Measurements from ENCODE around the gene AR.

DNA sequence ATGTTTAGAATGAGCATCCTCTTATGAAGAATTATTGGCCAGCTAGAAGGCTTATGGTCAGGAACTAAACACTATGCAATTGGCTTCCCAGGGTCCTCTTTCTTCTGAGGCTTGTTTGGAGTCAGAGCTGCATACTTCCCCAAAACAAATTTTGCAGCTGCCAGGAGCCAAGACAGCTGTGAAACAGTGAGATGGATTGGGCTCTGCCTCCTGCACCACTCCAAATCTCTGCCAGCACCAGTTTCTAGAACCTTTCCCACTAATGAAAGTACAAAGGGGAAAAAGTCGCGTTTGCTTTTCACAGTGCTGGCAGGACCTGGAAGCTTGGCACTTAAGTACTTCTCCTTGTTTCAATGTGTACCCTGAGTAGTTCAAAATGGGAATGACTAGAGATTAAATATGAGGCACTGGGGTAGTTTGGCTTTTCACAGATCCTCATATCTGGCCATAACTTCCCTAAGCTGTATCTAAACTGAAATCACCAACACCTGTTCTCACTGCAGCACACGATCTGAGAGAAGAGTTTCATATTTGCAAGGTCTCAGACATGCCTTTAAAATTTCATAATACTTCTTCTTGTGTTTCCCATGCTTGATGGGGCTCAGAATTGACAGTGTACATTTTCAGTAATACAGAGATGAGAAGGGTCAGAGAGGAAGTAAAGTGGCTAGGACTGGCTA is 20.7 kb upstream of the AR start:
- TF ChIP-seq, protein P1, sequence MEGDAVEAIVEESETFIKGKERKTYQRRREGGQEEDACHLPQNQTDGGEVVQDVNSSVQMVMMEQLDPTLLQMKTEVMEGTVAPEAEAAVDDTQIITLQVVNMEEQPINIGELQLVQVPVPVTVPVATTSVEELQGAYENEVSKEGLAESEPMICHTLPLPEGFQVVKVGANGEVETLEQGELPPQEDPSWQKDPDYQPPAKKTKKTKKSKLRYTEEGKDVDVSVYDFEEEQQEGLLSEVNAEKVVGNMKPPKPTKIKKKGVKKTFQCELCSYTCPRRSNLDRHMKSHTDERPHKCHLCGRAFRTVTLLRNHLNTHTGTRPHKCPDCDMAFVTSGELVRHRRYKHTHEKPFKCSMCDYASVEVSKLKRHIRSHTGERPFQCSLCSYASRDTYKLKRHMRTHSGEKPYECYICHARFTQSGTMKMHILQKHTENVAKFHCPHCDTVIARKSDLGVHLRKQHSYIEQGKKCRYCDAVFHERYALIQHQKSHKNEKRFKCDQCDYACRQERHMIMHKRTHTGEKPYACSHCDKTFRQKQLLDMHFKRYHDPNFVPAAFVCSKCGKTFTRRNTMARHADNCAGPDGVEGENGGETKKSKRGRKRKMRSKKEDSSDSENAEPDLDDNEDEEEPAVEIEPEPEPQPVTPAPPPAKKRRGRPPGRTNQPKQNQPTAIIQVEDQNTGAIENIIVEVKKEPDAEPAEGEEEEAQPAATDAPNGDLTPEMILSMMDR (optimal IDR thresholded peaks at IDR 0.05 in 1 of 3, IDR thresholded peaks at IDR 0.05 in 1 of 3, conservative IDR thresholded peaks at IDR 0.05 in 1 of 3; ENCODE audit: extremely low read depth in 1 of 3, insufficient read depth in 2 of 3, low read length in 3 of 3), result no peak
- TF ChIP-seq EZH2 (IDR thresholded peaks at IDR 0.05; ENCODE audit: low read length), result no peak
